HG02588 (cell line): ENCODE measurements around the gene LOXHD1.

Experiments used
- ATAC-seq: cut with Tn5 transposase; IDR thresholded peaks from one replicate; pipeline ENCODE4 v1.9.1; 2021; ENCODE audit warnings: mild to moderate bottlenecking, moderate library complexity; ENCODE audit not compliant: unreplicated experiment

The LOXHD1 gene

DNA sequence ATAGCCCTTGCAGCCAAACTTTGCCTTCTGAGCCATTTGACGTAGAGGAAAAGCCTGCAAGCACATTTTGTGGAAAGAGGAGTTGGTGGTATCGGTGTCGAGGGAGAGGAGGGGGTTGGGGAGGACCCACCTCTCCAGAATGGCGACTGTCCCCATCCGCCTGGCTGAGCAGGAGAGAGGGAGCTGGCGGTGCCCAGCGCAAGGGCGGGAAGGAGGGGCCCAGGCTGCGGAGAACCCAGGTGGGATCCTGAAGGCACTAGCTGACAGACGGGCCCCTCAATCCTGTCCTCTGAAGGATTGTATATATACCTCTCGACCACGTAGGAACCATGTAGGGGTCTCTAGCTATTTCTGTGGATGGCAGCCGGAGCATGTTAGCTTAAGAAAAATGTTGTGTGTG is 200.3 kb downstream of the LOXHD1 start:
- ATAC-seq: no peak

DNA sequence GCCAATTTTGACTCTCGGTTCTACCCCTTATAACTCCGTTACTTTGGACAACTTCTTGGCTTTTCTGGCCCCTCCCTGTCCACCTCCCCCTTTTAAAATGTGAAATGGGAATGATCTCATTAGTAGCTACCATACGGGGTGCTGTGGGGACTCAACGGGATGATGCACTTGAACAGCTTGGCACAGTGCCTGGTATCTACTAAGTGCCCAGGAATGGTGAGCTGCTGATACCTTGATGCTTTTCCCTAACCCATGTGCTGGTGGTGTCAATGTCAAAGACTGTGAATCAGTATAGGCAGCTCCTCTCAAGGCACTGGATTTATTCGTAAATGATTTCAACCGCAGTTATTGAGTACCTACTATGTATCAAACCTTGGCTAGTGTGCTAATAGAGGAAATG is 204.2 kb downstream of the LOXHD1 start:
- no peak for ATAC-seq

DNA sequence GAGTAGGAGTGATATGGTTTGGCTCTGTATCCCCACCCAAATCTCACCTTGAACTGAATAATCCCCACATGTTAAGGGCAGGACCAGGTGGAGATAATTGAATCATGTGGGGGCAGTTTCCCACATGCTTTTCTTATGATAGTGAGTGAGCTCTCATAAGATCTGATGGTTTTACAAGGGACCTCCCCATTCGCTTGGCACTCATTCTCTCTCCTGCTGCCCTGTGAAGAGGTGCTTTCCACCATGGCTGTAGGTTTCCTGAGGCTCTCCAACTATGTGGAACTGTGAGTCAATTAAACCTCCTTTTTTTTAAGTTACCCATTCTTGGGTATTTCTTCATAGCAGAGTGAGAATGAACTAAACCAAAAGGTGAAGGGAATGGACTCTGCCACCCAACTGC is 207.5 kb downstream of the LOXHD1 start:
- ATAC-seq: no peak

DNA sequence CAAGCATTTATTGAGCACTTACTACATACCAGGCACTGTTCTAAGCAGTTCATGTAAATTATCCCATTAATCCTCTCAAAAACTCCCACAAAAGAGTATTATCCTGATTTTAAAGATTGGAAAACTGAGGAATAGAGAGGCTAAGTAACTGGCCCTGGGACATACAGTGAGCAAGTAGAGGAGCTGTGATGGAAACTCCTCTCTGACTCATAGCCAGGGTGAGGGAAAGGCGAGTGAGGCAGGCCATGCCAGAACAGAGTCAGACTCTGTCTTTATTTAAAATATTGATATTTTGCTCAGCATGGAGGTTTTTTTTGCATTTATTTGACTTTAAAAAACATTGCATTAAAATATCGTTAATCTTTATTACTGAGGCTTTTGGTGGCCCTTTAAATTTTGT is 208.0 kb downstream of the LOXHD1 start:
- ATAC-seq: no peak

DNA sequence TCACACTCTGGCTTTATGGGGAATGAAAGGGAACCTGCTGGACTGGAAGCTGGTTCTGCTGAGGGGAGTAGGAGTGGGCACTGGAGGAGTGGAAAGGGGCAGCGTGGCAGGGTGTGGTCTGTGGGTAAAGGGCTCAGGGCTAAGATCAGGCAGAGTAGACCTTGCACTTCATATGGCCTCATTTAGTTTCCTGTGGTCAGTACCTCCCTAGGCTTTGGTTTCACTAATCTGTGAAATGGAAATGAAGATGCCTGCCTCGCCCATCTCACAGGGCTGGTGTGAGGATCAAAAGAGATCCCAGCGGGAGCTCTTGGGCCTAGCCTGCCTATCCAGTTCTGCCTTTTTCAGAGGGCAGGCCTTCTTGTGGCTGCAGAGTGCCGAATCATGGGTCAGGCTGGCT is 208.7 kb downstream of the LOXHD1 start:
- no peak for ATAC-seq

DNA sequence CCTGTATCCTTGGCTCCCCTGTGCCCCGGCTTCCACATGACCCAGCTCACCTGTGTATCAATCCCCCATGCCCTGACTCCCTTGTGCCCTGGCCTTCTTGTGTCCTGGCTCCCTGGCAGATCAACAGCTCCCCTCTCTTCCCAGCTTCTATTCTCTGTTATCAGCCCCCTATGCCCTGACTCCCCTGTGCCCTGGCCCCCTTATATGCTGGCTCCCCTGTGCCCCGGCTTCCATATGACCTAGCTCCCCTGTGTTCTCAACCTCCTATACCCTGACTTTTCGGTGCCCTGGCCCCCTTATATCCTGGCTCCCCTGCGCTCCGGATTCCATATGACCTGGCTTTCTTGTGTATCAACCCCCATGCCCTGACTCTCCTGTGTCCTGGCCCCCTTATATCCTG is 209.2 kb downstream of the LOXHD1 start:
- no peak for ATAC-seq

DNA sequence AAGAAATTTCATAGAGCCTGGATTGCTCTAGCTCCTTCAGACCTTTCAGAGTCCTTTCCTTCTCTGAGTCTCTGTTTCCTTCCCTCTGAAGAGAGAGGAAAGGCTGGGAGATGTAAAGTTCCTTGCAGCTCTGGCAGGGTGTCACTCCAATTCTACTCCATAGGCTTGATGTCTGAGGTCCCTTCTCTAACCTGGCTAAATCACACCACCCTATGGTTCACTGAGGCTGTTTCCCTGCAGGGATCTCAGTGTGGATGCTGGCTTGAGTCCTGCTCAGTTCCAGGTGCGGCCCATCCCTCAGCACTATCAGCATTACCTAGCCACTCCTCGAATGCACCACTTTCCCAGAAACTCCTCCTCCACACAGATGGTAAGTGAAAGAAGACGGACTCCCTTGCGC is 209.7 kb downstream of the LOXHD1 start:
- ATAC-seq: no peak

DNA sequence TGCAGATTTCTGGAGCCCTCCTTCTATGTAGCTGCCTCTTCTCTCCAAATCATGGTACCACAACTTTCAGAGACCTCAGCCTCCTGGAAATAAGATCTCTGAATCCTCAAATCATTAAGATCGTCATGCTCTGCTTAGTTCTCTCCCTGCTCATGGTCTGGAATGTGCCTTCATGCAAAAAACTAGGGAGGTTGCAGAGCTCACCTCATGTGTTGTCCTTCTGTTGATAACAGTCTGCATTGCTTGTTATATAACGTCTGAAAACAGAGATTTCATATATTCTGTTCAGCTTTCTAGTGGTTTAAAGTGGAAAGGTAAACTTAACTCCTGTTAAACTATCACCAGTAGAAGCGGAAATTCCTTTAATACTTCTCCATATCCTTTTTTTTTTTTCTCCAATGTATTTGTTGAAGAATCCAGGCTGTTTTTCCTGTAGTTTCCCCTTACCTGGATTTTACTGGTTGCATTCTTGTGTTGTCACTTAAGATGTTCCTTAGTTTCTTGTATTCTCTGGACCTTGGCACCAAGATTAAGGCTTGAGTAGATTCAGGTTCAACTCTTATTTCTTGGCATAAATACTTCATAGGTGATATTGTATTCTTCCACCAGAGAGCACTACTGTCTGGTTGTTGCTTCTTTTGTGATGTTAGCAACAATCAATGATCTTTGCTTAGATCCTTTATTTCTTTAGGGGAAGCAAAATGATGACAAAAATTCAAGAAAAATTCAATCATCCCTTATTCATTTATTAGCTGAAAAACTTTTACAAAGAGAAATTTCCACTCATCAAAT is 211.3 kb downstream of the LOXHD1 start:
- ATAC-seq: no peak

DNA sequence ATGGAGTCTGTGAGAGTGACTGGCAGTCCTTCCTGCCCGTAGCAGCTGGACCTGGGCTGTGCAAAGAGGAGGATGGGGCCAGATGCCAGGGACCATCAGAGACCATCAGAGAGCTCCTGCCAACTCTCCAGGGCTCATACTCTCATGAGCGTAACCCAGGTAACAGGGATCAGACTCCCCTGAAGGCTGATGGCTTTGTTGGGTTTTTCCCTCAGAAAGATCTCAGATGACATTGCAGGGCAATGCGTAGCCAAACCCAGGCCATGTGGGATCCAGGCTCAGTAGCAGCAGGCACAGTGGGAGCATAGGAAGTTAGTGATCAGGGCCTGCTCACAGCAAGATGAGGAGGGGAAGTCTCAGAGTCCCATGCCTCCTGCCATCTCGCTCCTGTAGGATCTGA is 218.0 kb downstream of the LOXHD1 start:
- no peak for ATAC-seq

DNA sequence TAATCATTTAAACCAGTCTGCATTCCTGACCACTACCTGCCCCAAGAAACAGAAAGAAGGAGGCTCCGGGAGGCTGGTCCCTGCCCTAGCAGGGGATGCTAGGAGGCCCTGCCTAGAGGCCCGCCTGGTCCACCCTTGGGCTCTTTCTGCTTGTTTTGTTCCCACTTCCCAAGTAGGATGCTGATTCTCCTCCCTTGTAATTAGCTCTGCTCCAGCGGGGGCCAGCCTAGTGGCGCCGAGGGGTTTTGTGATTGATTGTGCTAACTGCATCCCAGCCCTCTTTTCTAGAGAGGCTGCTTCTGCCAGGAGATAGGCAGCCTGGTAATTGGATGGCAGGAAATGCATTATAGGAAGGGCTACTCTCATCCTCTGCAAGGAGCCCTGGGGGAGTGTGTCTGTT is 220.0 kb downstream of the LOXHD1 start:
- no peak for ATAC-seq

DNA sequence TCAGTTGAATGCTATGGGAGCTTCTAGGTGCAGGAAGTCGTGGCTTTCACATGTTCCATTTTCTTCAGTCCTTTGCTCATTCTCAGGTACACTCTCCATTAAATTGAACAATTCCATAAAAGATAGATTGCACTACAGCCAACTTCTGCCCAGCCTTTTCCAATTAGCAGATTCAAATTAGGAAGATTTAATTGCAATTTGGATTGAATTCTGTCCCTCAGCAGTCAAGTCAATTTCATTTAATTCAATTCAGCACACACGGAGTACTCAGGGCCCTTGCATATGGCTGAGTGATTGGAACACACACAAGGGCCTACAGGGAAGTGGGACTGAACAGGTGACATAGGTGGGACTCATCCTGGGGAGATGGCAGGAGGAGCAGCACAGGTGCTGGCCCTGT is 220.4 kb downstream of the LOXHD1 start:
- ATAC-seq: no peak

DNA sequence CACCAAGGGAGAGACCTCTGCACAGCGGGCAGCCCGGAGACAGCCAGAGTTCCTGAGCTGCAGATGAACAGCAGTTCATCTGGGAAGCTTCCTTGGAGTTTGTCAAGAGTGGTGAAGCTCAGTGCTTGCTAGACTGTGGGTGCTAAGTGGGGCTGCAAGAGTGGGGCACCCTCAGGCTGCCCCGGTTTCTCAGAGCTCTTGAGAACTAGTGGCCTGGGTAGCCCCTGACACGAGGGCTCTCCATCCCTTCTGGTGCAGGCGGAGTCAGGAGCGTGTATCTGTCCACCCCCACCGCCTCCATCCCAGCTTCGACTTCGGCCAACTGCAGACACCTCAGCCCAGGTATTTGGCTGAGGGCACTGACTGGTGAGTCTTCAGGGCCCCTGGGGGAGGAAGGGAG is 222.0 kb downstream of the LOXHD1 start:
- no peak for ATAC-seq

DNA sequence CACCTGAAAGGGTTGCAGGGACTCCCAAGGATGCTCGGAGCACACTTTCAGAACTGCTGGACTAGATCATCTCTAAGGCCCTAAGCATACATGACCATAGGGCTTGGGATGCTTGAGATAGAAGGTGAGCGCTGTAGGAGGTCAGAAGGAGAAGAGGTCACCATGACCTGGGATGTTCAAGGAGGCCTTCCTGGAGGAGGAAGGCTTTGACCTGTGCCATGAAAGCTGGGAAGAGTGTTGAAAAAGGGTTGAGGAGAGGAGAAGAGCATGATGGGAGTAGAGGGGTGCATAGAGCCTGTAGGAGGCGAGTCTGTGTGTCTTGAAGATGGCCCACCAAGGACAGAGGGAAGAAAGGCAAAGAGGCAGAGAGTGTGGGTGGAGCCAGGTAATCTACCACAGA is 222.4 kb downstream of the LOXHD1 start:
- no peak for ATAC-seq

DNA sequence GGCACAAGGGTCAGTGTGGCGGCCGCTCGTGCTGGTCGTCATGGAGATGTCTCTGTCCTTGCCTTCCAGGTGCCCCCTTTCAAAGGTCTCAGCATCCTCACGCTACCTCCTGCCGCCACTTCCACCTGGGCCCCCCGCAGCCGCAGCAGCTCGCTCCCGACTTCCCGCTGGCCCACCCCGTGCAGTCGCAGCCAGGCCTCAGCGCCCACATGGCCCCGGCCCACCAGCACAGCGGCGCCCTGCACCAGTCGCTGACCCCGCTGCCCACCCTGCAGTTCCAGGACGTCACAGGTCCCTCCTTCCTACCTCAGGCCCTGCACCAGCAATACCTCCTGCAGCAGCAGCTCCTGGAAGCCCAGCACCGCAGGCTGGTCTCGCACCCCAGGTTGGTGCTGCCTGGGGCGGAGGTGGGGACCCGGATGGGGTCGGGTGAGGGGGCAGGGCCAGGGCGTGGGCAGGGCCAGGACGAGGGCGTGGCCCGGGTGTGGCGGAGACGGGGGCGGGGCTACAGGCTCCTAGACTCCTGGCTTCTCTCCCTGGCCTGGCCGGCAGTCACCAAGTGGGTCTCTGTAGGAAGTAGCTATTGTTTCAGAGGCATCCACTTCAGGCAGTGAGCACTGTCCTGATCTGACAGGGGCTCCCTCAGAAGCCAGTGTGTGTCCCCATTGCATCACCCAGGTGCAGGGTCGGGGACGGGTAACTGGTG is 223.7 kb downstream of the LOXHD1 start:
- ATAC-seq: no peak

DNA sequence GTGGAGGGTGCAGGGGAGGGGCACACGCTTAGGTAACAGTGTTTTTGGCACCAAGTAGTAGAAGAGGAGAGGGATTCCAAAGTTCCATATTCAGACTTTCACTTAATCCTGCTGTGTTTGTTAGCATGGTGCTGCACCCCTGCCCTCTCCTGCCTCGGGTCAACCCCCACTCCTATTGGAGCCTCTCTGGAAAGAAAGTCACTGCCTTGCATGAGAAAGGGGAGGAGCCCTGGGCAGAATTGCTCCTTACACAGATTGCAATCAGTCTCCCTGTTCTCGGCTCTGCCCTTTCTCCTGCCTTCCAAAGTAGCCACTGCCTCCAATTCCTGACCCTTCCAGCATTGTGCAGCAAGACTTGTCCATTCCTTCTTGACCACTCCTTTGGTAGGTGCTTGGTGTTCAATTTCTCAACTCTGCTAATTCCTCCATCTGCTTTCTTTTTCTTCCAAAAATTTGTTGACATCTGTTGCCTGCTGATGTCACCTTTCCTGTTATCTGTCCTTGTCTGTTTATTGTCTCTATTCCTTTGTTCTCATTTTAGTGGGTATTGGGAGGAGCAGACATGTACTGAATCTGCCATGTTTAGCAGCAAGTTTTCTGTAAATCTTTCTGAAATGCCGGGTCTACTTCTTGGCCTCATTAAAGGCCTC is 225.4 kb downstream of the LOXHD1 start:
- no peak for ATAC-seq

DNA sequence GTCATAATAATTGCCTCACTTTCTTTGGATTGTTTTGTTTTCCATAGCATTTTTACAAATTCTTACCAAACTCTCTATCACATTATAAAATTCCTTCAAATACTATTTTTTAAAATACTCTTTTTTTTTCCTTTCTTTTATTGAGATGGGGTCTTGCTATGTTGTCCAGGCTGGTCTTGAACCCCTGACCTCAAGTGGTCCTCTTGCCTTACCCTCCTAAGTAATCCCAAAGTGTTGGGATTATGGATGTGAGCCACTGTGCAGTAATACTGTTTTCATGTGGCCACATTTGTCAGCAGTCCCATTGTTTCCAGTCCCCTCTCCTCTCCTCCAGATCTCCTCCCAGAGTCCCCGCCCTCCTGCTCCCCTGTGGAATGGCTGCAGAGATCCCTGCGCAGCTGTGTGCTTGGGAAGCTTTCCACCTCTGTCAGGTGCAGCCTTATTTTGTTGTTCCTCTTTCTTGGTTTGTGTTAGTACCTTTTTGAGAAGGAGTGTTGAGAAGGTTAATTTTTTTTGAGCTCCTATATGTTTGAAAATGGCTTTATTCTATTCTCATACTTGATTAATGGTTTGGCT is 227.3 kb downstream of the LOXHD1 start:
- ATAC-seq: no peak

DNA sequence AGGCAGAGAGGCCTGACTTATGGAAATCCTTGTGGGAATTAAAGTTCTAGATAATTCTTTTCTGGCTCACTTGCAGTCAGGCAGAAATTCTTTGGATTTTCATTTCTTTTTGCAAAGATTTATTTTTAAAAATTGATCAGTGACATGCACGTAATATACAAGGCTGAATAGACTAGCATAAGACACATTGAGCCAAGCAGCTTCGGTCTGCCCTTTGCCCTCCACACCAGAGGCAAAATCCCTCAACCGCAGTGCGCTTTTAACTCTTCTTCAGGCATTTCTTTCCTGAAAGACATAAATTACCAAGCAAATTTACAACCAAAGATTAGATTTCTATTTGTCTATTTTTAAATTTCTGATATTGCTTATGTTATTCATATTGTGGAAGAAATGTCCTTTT is 227.9 kb downstream of the LOXHD1 start:
- ATAC-seq: no peak

DNA sequence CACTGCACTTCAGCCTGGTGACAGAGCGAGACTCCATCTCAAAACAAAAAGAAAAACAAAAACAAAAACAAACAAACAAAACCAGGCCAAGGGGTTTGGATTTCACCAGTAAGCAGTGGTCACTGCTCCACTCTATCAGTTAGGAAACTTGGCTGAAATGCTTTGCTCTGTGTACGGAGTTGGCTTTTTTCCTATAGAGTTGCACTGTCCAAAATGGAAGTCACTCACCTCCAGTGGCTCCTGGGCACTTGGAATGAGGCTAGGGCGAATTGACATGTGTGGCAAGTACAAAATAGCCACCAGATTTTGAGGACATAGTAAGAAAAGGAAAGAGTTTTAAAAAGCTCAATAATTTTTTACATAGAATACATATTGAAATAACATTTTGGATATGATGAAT is 228.7 kb downstream of the LOXHD1 start:
- ATAC-seq: no peak

DNA sequence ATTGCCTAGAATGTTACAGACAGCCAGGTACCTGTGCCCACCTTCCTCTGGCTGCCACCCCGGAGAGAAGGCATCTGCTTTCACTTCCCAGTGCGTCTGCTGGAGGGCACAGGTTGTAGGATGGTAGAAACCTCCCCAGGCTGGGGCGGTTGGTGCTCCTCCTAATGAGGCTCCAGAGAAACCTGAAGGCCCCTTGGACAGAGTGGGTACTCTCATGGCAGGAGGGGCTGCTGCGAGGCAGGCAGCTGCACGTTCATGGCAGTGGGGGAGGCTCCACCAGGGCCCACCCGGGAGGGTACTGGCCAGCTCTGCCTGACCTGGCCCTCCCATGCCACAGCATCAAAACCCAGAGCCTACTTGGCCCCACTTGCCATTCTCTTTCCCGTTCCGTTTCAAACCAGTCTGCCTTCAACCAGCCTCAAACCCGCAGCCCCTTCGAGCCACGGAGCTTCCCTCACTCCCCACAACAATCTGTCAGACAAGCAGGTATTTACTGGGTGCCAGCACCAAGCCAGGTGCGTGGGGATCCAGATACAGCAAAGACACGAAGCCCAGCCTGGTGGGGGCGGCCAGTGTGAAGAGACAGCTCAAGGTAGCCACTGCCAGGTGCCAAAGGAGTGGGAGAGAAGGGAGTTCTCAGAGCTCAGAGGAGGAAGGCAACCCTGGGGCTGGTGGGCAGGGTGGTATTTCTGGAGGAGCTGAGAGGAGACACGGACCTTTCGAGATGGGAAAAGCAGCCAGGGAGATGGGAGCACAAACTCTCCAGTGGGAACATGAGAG is 229.6 kb downstream of the LOXHD1 start:
- no peak for ATAC-seq
